Upper lobe of right lung (tissue), 1 donor: Measurements from ENCODE around the gene CDHR1. TPM values are rescaled to one million over a fixed set of nuclear protein-coding genes. Genes with fewer than 3 reads are reported as not detected.

ENCODE experiments used
- ATAC-seq: fragments of 200-7000 bp; cut with Tn5 transposase; one replicate; pipeline ENCODE4 v1.9.1; 2020; ENCODE audit warnings: mild to moderate bottlenecking, moderate library complexity
- DNase-seq: peaks from one replicate; pipeline ENCODE4 v3.0.0-alpha.2; 2020
- H3K27ac ChIP-seq: fragments of 200-600 bp; one replicate; pipeline ENCODE4 v1.8.0; 2022
- H3K27me3 ChIP-seq: fragments of 200-600 bp; one replicate; pipeline ENCODE4 v1.8.0; 2022; ENCODE audit warnings: mild to moderate bottlenecking
- H3K36me3 ChIP-seq: fragments of 200-600 bp; one replicate; pipeline ENCODE4 v1.8.0; 2022
- H3K4me1 ChIP-seq: fragments of 200-600 bp; one replicate; pipeline ENCODE4 v1.8.0; 2022
- H3K4me3 ChIP-seq: fragments of 200-600 bp; one replicate; pipeline ENCODE4 v1.8.0; 2022; ENCODE audit warnings: mild to moderate bottlenecking
- H3K9me3 ChIP-seq: fragments of 200-600 bp; one replicate; pipeline ENCODE4 v1.8.0; 2022
- intact Hi-C: fragments of 100-400 bp; cut with DNase I; formaldehyde crosslinking; loops from one replicate; pipeline ENCODE4 v1.11.0; 2022
- total RNA-seq: library from RNA; stranded (reverse); fragmentation: NEBNext Ultra II Directional; extraction: Animal tissue kit (Norgen Biotek cat#: 25700); gene quantifications from one replicate; pipeline ENCODE4 v1.2.1, GENCODE V29; 2021
- TF ChIP-seq, protein P1 (sequence below): fragments of 200-600 bp; IDR thresholded peaks from one replicate; pipeline ENCODE4 v1.8.0; 2022; ENCODE audit warnings: antibody characterized with exemption
- donor health status: DM: no; HTN: yes; CAD: no; lungs with severe emphysema.

The CDHR1 gene
- total RNA-seq, 1 donor from 2014 or later, result 0.35 TPM

DNA sequence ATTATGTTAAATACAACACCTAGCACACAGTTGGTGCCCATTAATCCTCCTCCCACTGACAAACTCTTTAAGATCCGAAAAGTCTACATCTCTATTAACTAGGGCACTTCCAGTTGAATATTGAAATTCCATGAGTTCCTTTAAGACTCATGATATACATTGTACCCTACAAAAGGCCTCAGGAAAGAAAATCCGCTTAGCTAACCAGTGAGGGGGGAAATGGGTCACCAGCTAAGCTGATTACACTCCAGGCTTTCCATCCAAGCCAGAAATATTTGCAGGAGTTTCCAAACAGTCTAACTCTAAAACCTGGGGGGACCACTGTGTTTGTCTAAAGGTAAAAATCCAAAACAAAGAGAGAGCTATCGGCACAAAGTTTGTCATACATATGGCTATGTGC, 32.3 kb downstream of the CDHR1 start:
- no peak for DNase-seq
- Histone ChIP-seq H3K36me3 (no peaks in the 10 kb centered on the region), H3K27ac (no peak overlapping the region), H3K4me3 (no peak overlapping the region), H3K9me3 (no peaks in the 10 kb centered on the region), H3K4me1 (no peaks in the 10 kb centered on the region), H3K27me3 (peaks cover 11% of the 10 kb centered on the region)
- no peak for ATAC-seq
- TF ChIP-seq, protein P1, sequence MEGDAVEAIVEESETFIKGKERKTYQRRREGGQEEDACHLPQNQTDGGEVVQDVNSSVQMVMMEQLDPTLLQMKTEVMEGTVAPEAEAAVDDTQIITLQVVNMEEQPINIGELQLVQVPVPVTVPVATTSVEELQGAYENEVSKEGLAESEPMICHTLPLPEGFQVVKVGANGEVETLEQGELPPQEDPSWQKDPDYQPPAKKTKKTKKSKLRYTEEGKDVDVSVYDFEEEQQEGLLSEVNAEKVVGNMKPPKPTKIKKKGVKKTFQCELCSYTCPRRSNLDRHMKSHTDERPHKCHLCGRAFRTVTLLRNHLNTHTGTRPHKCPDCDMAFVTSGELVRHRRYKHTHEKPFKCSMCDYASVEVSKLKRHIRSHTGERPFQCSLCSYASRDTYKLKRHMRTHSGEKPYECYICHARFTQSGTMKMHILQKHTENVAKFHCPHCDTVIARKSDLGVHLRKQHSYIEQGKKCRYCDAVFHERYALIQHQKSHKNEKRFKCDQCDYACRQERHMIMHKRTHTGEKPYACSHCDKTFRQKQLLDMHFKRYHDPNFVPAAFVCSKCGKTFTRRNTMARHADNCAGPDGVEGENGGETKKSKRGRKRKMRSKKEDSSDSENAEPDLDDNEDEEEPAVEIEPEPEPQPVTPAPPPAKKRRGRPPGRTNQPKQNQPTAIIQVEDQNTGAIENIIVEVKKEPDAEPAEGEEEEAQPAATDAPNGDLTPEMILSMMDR, result no peak
- intact Hi-C loops, result no loop called here

DNA sequence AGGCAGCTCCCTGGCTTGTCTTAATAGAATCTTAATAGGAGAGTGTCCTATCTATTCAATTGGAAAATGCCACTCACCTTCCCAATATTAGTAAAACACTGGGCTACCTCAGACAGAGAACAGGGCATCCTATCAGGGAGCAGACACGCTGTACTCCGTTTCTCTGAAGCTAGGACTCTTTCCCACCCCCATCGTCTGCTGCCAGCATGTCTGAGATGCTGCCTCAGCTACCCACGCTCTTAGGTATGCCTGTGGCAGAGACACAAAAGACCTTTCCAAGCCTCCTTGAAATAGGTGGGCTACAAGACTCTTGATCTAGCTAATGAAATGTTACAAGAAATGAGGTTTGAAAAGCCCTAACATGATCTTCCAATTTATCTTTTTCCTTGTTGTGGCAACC, 33.5 kb downstream of the CDHR1 start:
- no peak for ATAC-seq
- no peaks in the 10 kb centered on the region for H3K4me1 ChIP-seq
- H3K9me3 ChIP-seq, result no peaks in the 10 kb centered on the region
- H3K4me3 ChIP-seq, result no peak overlapping the region
- DNase-seq, result no peak
- intact Hi-C loops, result no loop called here
- TF ChIP-seq, protein P1, result no peak
- no peak overlapping the region for H3K27ac ChIP-seq
- peaks cover 8% of the 10 kb centered on the region for H3K27me3 ChIP-seq
- no peaks in the 10 kb centered on the region for H3K36me3 ChIP-seq

DNA sequence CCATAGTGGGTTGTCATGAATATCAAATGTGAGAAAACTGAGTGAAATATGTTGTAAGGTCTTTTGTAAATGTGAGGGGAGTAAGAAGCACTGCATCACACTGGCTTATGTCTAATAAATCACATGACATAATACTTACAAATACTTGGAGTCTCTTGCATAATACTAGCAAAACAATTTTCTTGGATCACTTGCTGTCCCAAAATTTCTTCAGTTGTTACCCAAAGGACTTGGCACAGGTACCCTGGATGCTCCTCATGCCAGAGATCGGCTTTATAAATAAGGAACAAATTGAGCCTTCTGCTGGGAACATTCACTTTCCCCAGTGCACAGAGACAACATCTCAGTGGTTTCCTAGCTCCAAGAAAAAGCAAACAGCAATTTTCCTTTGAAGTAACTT, 36.0 kb downstream of the CDHR1 start:
- H3K4me1 ChIP-seq, result no peaks in the 10 kb centered on the region
- no peaks in the 10 kb centered on the region for H3K36me3 ChIP-seq
- H3K27ac ChIP-seq, result peak overlapping the region; percentile 9
- H3K27me3 ChIP-seq, result no peaks in the 10 kb centered on the region
- intact Hi-C loops, result no loop called here
- DNase-seq, result no peak
- H3K9me3 ChIP-seq, result no peaks in the 10 kb centered on the region
- TF ChIP-seq, protein P1, result no peak
- H3K4me3 ChIP-seq, result no peak overlapping the region
- ATAC-seq, result no peak

DNA sequence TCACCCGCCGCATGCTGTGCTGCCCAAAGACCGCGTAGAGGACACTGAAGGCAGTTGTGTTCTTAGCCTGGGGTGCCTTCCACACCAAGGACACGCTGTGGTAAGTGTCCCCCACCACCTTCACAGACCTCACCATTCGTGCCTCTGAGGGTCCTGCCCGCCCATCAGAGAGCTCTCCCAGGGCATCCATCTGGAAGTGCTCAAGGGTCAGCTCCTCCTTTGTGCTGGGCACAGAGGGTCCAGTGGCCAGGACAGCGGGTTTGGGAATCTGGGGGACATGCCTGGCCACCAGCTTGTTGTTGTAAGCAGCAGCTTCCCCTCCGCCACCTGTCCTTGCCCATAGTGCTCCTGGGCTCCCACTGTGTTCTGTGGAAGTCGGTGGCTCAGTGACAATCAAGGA, 38.0 kb downstream of the CDHR1 start:
- TF ChIP-seq, protein P1, result no peak
- H3K36me3 ChIP-seq, result no peaks in the 10 kb centered on the region
- H3K9me3 ChIP-seq, result no peaks in the 10 kb centered on the region
- H3K27ac ChIP-seq, result no peak overlapping the region
- intact Hi-C loops, result no loop called here
- H3K27me3 ChIP-seq, result no peaks in the 10 kb centered on the region
- no peaks in the 10 kb centered on the region for H3K4me1 ChIP-seq
- no peak for ATAC-seq
- no peak overlapping the region for H3K4me3 ChIP-seq
- DNase-seq, result no peak

DNA sequence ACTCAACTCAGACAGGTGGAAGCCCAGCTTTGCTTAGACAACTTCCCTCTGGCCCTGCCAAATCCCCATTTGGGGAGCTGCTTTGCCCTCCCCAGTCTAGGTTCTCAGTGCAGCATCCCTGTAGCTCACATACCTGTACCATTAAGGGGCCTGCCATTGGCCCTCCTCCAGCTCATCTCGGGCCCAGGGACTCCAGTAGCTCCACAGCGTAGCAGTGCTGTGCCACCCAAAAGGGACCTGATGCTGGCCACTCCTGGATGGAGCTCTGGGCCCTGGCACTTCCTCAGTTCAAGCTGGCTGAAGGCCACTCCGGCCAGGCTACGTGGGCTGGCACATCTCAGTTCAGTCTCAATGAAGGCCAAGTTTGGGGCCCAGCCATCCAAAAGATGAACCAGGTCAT, 39.6 kb downstream of the CDHR1 start:
- Histone ChIP-seq H3K27me3 (no peaks in the 10 kb centered on the region), H3K27ac (no peak overlapping the region), H3K36me3 (no peaks in the 10 kb centered on the region), H3K4me1 (no peaks in the 10 kb centered on the region), H3K9me3 (no peaks in the 10 kb centered on the region), H3K4me3 (no peak overlapping the region)
- ATAC-seq, result no peak
- intact Hi-C loops, result no loop called here
- TF ChIP-seq, protein P1, result no peak
- no peak for DNase-seq

DNA sequence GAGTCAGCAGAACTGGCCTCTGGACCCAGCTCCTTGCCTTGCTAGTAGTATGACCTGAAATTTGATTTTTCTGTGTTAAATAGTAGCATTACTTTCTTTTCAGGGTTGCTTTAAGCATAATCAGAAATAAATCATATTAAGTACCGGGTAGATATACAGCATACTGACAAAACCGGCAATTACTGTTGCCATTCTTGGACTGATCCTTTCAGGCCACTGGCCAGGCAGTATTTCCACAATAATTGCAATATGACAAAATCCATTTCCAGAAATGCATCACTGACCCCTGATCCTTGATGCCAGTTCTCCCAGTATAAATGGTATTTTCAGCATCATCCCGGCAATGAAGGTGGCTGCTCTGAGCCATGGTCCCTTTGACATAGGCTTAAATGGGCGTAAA, 40.1 kb downstream of the CDHR1 start:
- Histone ChIP-seq H3K27me3 (no peaks in the 10 kb centered on the region), H3K9me3 (no peaks in the 10 kb centered on the region), H3K27ac (no peak overlapping the region), H3K4me3 (no peak overlapping the region), H3K36me3 (no peaks in the 10 kb centered on the region), H3K4me1 (no peaks in the 10 kb centered on the region)
- DNase-seq, result no peak
- TF ChIP-seq, protein P1, result no peak
- ATAC-seq, result no peak
- intact Hi-C loops, result no loop called here
